GM12878 (cell line): Measurements from ENCODE around the gene HIVEP3. TPM values are rescaled to one million over a fixed set of nuclear protein-coding genes. Genes with fewer than 3 reads are reported as not detected.

ENCODE experiments used
- ATAC-seq: fragments of 200-7000 bp; cut with Tn5 transposase; 3 replicates; pipeline ENCODE4 v1.9.1; 2020; ENCODE audit warnings: mild to moderate bottlenecking, moderate library complexity
- BruUV-seq: library from RNA; stranded (reverse); fragments of 400-500 nt; replicated peaks from 2 replicates; lab custom pipeline; 2021; lab: Mats Ljungman, UMichigan
- CTCF ChIA-PET: fragments of 300-600 bp; sonication (Branson Sonifier 250); formaldehyde crosslinking; extraction: SDS; loops from one replicate; lab custom pipeline; 2021; ENCODE audit warnings: inconsistent platforms; lab: Yijun Ruan, JAX
- POLR2A ChIA-PET: fragments of 350-600 bp; formaldehyde crosslinking; extraction: SDS; loops from one replicate; lab custom pipeline; 2021; ENCODE audit warnings: inconsistent platforms; lab: Charles Lee
- RAD21 ChIA-PET: fragments of 300-600 bp; sonication (Branson Sonifier 250); formaldehyde crosslinking; loops from one replicate; lab custom pipeline; 2023; ENCODE audit warnings: antibody characterized with exemption; ENCODE audit not compliant: unreplicated experiment; lab: Charles Lee
- SMC1A ChIA-PET: fragments of 300-600 bp; sonication (Branson Sonifier 250); formaldehyde crosslinking; loops from one replicate; lab custom pipeline; 2023; ENCODE audit not compliant: unreplicated experiment, uncharacterized antibody; lab: Charles Lee
- DNase-seq: peaks from one replicate; pipeline ENCODE4 v3.0.0-alpha.2; 2011; ENCODE audit warnings: low read depth, low spot score
- FAIRE-seq: peaks from 3 replicates; lab custom pipeline; 2011; peaks lifted over from hg19 to GRCh38; lab: Jason Lieb, UNC
- H2AFZ ChIP-seq: 2 replicates; pipeline ENCODE4 v1.6.0; 2011; ENCODE audit warnings: low read depth, low read length, control low read depth; ENCODE audit not compliant: control insufficient read depth
- H3K27ac ChIP-seq: 2 replicates; pipeline ENCODE4 v1.5.1; 2011; ENCODE audit warnings: control low read depth; ENCODE audit not compliant: control insufficient read depth, insufficient read depth
- H3K27me3 ChIP-seq, 2 experiments: replicated peaks in 1 of 2; 2 replicates each; pipeline versions ENCODE4 v1.6.0 to v1.6.1; 2011; ENCODE audit warnings: low read length in 1 of 2; ENCODE audit not compliant: control insufficient read depth in 2 of 2, insufficient read depth in 2 of 2
- H3K36me3 ChIP-seq, 2 experiments: 2 replicates each; pipeline ENCODE4 v1.5.1; 2011; ENCODE audit warnings: low read length in 1 of 2; ENCODE audit not compliant: control insufficient read depth in 2 of 2, insufficient read depth in 2 of 2
- H3K4me1 ChIP-seq: 2 replicates; pipeline ENCODE4 v1.6.1; 2011; ENCODE audit warnings: mild to moderate bottlenecking, low read length, moderate library complexity, mixed read lengths; ENCODE audit not compliant: control insufficient read depth, insufficient read depth
- H3K4me2 ChIP-seq: 2 replicates; pipeline ENCODE4 v1.6.0; 2011; ENCODE audit warnings: control low read depth; ENCODE audit not compliant: control insufficient read depth, insufficient read depth
- H3K4me3 ChIP-seq: fragments of 200-600 bp; sonication (generic); 2 replicates; pipeline ENCODE4 v1.5.1; 2016
- H3K79me2 ChIP-seq: 2 replicates; pipeline ENCODE4 v1.6.0; 2011; ENCODE audit warnings: low read length; ENCODE audit not compliant: control insufficient read depth, insufficient read depth
- H3K9ac ChIP-seq: 2 replicates; pipeline ENCODE4 v1.8.0; 2011; ENCODE audit warnings: low read length, control low read depth, mixed read lengths; ENCODE audit not compliant: control insufficient read depth, insufficient read depth
- H3K9me3 ChIP-seq: replicated peaks from 3 replicates; pipeline ENCODE4 v1.5.1; 2011; ENCODE audit warnings: mild to moderate bottlenecking, low read length; ENCODE audit not compliant: control insufficient read depth, insufficient read depth
- H4K20me1 ChIP-seq: 2 replicates; pipeline ENCODE4 v1.6.0; 2011; ENCODE audit not compliant: control insufficient read depth, insufficient read depth
- ASH2L ChIP-seq: fragments of 300-600, 200-600 bp; sonication (generic); IDR thresholded peaks from 2 replicates; pipeline ENCODE4 v1.6.1; 2017; ENCODE audit warnings: low read depth, mild to moderate bottlenecking, borderline replicate concordance
- IKZF2 ChIP-seq, 2 experiments: fragments of 450-650 bp; IDR thresholded peaks; 2 replicates each; pipeline ENCODE4 v1.6.1; 2017; ENCODE audit warnings: mild to moderate bottlenecking in 2 of 2, moderate library complexity in 2 of 2
- ZBTB4 ChIP-seq: fragments of 450-650 bp; formaldehyde crosslinking; IDR thresholded peaks from 2 replicates; pipeline ENCODE4 v1.4.0; 2022; ENCODE audit warnings: mild to moderate bottlenecking, moderate library complexity
- WGBS: methylation state at CpG from one replicate; pipeline ENCODE4 v1.1.6; 2016; ENCODE audit warnings: low lambda C conversion rate; ENCODE audit not compliant: insufficient replicate concordance, insufficient coverage; ENCODE audit errors: missing lambda C conversion rate; 5-methylcytosine and 5-hydroxymethylcytosine counted together
- in situ Hi-C: fragments of 300-500 bp; cut with MboI; formaldehyde crosslinking; loops from 9 replicates; pipeline ENCODE4 v1.14.3; 2018; ENCODE audit warnings: mixed read lengths
- intact Hi-C: fragments of 100-400 bp; cut with micrococcal nuclease; formaldehyde crosslinking; loops from one replicate; pipeline ENCODE4 v1.14.2; 2022; ENCODE audit not compliant: unreplicated experiment
- polyA plus RNA-seq, 11 experiments: library from polyadenylated mRNA; depleted of rRNA in 4 of 11; unstranded in 6 of 11; stranded (reverse) in 5 of 11; fragments of >200 nt; fragmentation: Nextera tagmentation in 4 of 11; fragmentation: Illumina TruSeq in 1 of 11; extraction: Ambion mirVana in 4 of 11; extraction: Trizol in 1 of 11; gene quantifications; 1 replicate in 1 of 11; 2 replicates in 10 of 11; pipeline versions ENCODE4 v1.2.1 to v1.2.3, GENCODE V29; 2011 to 2016; ENCODE audit warnings: inconsistent platforms in 2 of 11, missing spikeins in 2 of 11, low read depth in 1 of 11
- total RNA-seq, 4 experiments: library from RNA; depleted of rRNA in 3 of 4; stranded (reverse); fragments of >200 nt in 3 of 4; fragmentation: Illumina TruSeq in 1 of 4; extraction: Trizol in 1 of 4; gene quantifications; 2 replicates each; pipeline versions ENCODE4 v1.2.1 to v1.2.3, GENCODE V29; 2013 to 2021
- TF ChIP-seq, protein P1 (sequence below): fragments of 450-650 bp; IDR thresholded peaks from 2 replicates; pipeline ENCODE4 v1.6.1; 2014; ENCODE audit warnings: mild to moderate bottlenecking
- TF ChIP-seq, protein P2 (sequence below): IDR thresholded peaks from 2 replicates; pipeline ENCODE4 v1.6.1; 2011; ENCODE audit warnings: borderline replicate concordance, low read depth, mild to moderate bottlenecking, moderate library complexity, low read length; ENCODE audit not compliant: insufficient read depth, poor library complexity, severe bottlenecking

Gene HIVEP3
- total and polyA plus RNA-seq, 10 of the 15 experiments (the other 5 are each of a cell fraction or from before 2014, with no cell fraction given), result 1.8 to 13.6 (median 3.8) TPM

- TF ChIP-seq ZBTB4 (CRISPR knock-in tag), result no peak
- TF ChIP-seq IKZF2 (IDR thresholded peaks at IDR 0.05), result no peak
- TF ChIP-seq, protein P1, sequence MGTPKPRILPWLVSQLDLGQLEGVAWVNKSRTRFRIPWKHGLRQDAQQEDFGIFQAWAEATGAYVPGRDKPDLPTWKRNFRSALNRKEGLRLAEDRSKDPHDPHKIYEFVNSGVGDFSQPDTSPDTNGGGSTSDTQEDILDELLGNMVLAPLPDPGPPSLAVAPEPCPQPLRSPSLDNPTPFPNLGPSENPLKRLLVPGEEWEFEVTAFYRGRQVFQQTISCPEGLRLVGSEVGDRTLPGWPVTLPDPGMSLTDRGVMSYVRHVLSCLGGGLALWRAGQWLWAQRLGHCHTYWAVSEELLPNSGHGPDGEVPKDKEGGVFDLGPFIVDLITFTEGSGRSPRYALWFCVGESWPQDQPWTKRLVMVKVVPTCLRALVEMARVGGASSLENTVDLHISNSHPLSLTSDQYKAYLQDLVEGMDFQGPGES, result no peak
- TF ChIP-seq, all 136 proteins: peak for 0
These were observed 390.6 kb downstream of the HIVEP3 start (continued) for GRCh38 chr1:41528106-41528505.

GRCh38 chr1:41526956-41527561 lies 391.7 kb downstream of the HIVEP3 start:
- Histone ChIP-seq H3K9ac (no peak overlapping the region), H3K79me2 (no peaks in the 10 kb centered on the region), H4K20me1 (no peaks in the 10 kb centered on the region), H3K27ac (no peak overlapping the region), H3K4me3 (no peak overlapping the region), H3K27me3 (no peaks in the 10 kb centered on the region), H3K4me2 (no peak overlapping the region), H2AFZ (no peak overlapping the region), H3K36me3 (no peaks in the 10 kb centered on the region; a peak in 1 of 4 replicates), H3K4me1 (no peaks in the 10 kb centered on the region), H3K9me3 (no peaks in the 10 kb centered on the region; the same call in 1 of the 3 replicates)
- ChIA-PET SMC1A (no interaction called here), RAD21 (no interaction called here), POLR2A (no interaction called here), CTCF (no interaction called here)
- TF ChIP-seq, protein P2, sequence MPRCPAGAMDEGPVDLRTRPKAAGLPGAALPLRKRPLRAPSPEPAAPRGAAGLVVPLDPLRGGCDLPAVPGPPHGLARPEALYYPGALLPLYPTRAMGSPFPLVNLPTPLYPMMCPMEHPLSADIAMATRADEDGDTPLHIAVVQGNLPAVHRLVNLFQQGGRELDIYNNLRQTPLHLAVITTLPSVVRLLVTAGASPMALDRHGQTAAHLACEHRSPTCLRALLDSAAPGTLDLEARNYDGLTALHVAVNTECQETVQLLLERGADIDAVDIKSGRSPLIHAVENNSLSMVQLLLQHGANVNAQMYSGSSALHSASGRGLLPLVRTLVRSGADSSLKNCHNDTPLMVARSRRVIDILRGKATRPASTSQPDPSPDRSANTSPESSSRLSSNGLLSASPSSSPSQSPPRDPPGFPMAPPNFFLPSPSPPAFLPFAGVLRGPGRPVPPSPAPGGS, result peak; percentile 7
- no peak for TF ChIP-seq ASH2L
- in situ Hi-C loops (no loop called here), intact Hi-C loops (no loop called here)
- DNase-seq (no peak), FAIRE-seq (no peak), ATAC-seq (no peak)
- no TSS peak for BruUV-seq
- WGBS, result 100% methylated on average over 2 of the region's 4 CpGs
